HG03439 (cell line): Measurements from ENCODE around the gene SLC27A1.
A peak's percentile ranks its signal among the peaks of the same experiment; 100 is the strongest.

Experiments
- ATAC-seq: cut with Tn5 transposase; IDR thresholded peaks from one replicate; pipeline ENCODE4 v1.9.1; 2021; ENCODE audit warnings: mild to moderate bottlenecking, moderate library complexity; ENCODE audit not compliant: unreplicated experiment

The SLC27A1 gene

GRCh38 chr19:17470068-17470841 is at the start of gene SLC27A1:
Gene SLC27A1 (plus strand): TSS chr19:17470524. CDS start chr19:17470541, 17 bp downstream.
- ATAC-seq = peak; percentile 81

GRCh38 chr19:17421942-17422341 is 48.4 kb upstream of the SLC27A1 start:
- no peak for ATAC-seq

- no peak for ATAC-seq
These were observed 46.7 kb upstream of the SLC27A1 start for GRCh38 chr19:17423429-17424208.

- ATAC-seq = no peak
These were observed 45.5 kb upstream of the SLC27A1 start for GRCh38 chr19:17424743-17425365.

- no peak for ATAC-seq
These were observed 40.6 kb upstream of the SLC27A1 start for GRCh38 chr19:17429641-17430113.

- no peak for ATAC-seq
These were observed 38.9 kb upstream of the SLC27A1 start for GRCh38 chr19:17431417-17431816.

GRCh38 chr19:17435218-17435617 is 35.1 kb upstream of the SLC27A1 start:
- no peak for ATAC-seq

GRCh38 chr19:17436094-17436873 is 34.0 kb upstream of the SLC27A1 start:
- ATAC-seq = no peak

GRCh38 chr19:17436874-17437267 is 33.5 kb upstream of the SLC27A1 start:
- no peak for ATAC-seq

GRCh38 chr19:17441241-17442021 is 28.9 kb upstream of the SLC27A1 start:
- ATAC-seq = no peak

GRCh38 chr19:17445526-17446165 is 24.7 kb upstream of the SLC27A1 start:
- no peak for ATAC-seq

- no peak for ATAC-seq
These were observed 22.6 kb upstream of the SLC27A1 start for GRCh38 chr19:17447704-17448130.

GRCh38 chr19:17448131-17448967 is 22.0 kb upstream of the SLC27A1 start, which contains the start of gene TMEM221:
Gene TMEM221 (minus strand): TSS chr19:17448668. CDS start chr19:17448462, 206 bp downstream.
- ATAC-seq = no peak

GRCh38 chr19:17450264-17451075 is 19.9 kb upstream of the SLC27A1 start:
- no peak for ATAC-seq

- ATAC-seq = no peak
These were observed 18.5 kb upstream of the SLC27A1 start for GRCh38 chr19:17451820-17452219.

- no peak for ATAC-seq
These were observed 15.7 kb upstream of the SLC27A1 start for GRCh38 chr19:17454576-17455071.
